Right lobe of liver (tissue), 6 donors: ENCODE measurements around the gene INSYN2B. TPM values are rescaled to one million over a fixed set of nuclear protein-coding genes. Genes with fewer than 3 reads are reported as not detected.

Experiments used
- ATAC-seq, 4 donors: fragments of 200-7000 bp; cut with Tn5 transposase; one replicate each; pipeline ENCODE4 v1.9.1; 2020; ENCODE audit warnings: mild to moderate bottlenecking in 4 of 4, moderate library complexity in 4 of 4
- DNase-seq, 3 donors: peaks; one replicate each; pipeline ENCODE4 v3.0.0-alpha.2; 2020
- H3K27ac ChIP-seq, 3 donors: fragments of 200-600 bp; one replicate each; pipeline ENCODE4 v1.8.0; 2022
- H3K27me3 ChIP-seq, 2 donors: fragments of 200-600 bp; one replicate each; pipeline ENCODE4 v1.8.0; 2022
- H3K36me3 ChIP-seq, 4 donors: fragments of 200-600 bp; sonication (generic) in 1 of 4; one replicate each; pipeline versions ENCODE4 v1.5.1 to v1.8.0; 2017 to 2022; ENCODE audit warnings: control low read depth in 1 of 4
- H3K4me1 ChIP-seq, 4 donors: fragments of 200-600 bp; sonication (generic) in 1 of 4; one replicate each; pipeline versions ENCODE4 v1.5.1 to v1.8.0; 2017 to 2022; ENCODE audit warnings: control low read depth in 1 of 4
- H3K4me3 ChIP-seq, 3 donors: fragments of 200-600 bp; one replicate each; pipeline ENCODE4 v1.8.0; 2022
- H3K9me3 ChIP-seq, 4 donors: fragments of 200-600 bp; sonication (generic) in 1 of 4; one replicate each; pipeline versions ENCODE4 v1.5.1 to v1.8.0; 2017 to 2022; ENCODE audit warnings: control low read depth in 1 of 4
- POLR2A ChIP-seq: fragments of 450-650 bp; IDR thresholded peaks from one replicate; pipeline ENCODE4 v1.6.1; 2017; ENCODE audit warnings: antibody characterized with exemption, mild to moderate bottlenecking
- WGBS: methylation state at CpG from one replicate; pipeline ENCODE4 v1.1.6; 2018; ENCODE audit warnings: low coverage, low lambda C conversion rate; ENCODE audit not compliant: insufficient coverage; ENCODE audit errors: missing lambda C conversion rate; 5-methylcytosine and 5-hydroxymethylcytosine counted together
- intact Hi-C, 2 donors: fragments of 100-400 bp; cut with DNase I; formaldehyde crosslinking; loops; one replicate each; pipeline versions ENCODE4 v1.11.2 to v1.14.1; 2022
- total RNA-seq, 6 experiments: library from RNA; depleted of rRNA in 2 of 6; stranded (reverse); fragments of >200 nt in 2 of 6; fragmentation: NEBNext Ultra II Directional in 3 of 6; extraction: Animal tissue kit (Norgen Biotek cat#: 25700) in 3 of 6; gene quantifications; one replicate each; pipeline versions ENCODE4 v1.1.0 to v1.2.4, GENCODE V29; 2016 to 2023
- TF ChIP-seq, protein P1 (sequence below), 4 donors: fragments of 200-600 bp in 3 of 4; fragments of 450-650 bp in 1 of 4; IDR thresholded peaks; one replicate each; pipeline versions ENCODE4 v1.5.1 to v1.8.0; 2016 to 2022; ENCODE audit warnings: antibody characterized with exemption in 4 of 4, mild to moderate bottlenecking in 2 of 4
- donor health status: DM: no; HTN: yes; CAD: no.
- donor health status: DM: no; HTN: no; CAD: no.
- donor health status: DM: no; HTN: no; CAD: no.
- donor health status: DM: no; HTN: yes; CAD: no.
- donor health status: DM: no; HTN: yes; CAD: no.

Gene INSYN2B
- total RNA-seq, 6 experiments from 2014 or later = 0.09 to 0.13 TPM; not detected in 4

DNA sequence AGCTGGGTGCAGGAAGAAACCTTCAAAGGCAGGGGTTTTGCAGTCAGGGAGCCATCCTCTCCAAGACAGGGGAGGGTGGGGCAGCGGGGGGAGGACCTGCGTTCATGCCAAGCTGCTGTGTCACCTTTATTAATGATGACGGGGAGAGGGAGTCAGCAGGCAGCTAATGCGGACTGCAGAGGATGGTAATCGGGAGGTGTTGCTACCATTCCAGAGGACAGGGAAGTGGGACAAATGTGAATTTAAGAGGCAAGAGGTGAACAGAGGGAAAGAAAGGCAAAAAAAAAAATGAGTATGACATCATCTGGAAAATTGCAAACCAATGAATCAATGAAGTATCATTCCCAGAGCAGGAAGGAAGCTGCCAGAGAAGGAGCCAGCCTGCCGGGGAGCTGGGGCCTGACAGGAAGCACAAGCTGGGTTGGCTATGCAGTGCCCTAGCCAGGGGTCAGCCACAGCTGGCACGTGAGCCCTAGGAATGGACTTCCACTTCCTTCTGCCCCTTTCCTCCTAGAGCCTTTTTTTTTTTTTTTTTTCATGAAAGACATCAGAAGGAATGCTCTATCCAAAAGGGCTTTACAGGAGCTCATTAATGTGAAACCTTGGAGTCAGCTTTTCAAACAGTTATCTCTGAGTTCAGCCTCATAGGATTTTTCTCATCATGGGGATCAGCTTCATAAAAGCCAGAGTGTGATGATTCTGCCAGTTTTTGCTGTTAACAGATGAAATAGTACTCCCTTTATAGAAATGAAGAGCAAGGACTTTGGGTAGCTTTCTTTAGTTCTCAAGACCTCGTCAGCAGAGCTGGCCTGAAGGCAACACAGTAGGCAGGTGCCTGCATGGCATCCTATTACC lies 9.2 kb downstream of the INSYN2B start:
- H3K36me3 ChIP-seq = no peaks in the 10 kb centered on the region
- H3K27ac ChIP-seq = no peak overlapping the region
- no peaks in the 10 kb centered on the region for H3K9me3 ChIP-seq
- intact Hi-C loops = no loop called here
- 29% methylated on average over 8 of the region's 8 CpGs for WGBS
- DNase-seq = peak; percentile 37 to 56 (median 52)
- peak; percentile 66 to 79 (median 70) for ATAC-seq
- no peaks in the 10 kb centered on the region for H3K4me1 ChIP-seq
- no peak overlapping the region for H3K4me3 ChIP-seq
- TF ChIP-seq, protein P1, sequence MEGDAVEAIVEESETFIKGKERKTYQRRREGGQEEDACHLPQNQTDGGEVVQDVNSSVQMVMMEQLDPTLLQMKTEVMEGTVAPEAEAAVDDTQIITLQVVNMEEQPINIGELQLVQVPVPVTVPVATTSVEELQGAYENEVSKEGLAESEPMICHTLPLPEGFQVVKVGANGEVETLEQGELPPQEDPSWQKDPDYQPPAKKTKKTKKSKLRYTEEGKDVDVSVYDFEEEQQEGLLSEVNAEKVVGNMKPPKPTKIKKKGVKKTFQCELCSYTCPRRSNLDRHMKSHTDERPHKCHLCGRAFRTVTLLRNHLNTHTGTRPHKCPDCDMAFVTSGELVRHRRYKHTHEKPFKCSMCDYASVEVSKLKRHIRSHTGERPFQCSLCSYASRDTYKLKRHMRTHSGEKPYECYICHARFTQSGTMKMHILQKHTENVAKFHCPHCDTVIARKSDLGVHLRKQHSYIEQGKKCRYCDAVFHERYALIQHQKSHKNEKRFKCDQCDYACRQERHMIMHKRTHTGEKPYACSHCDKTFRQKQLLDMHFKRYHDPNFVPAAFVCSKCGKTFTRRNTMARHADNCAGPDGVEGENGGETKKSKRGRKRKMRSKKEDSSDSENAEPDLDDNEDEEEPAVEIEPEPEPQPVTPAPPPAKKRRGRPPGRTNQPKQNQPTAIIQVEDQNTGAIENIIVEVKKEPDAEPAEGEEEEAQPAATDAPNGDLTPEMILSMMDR (IDR thresholded peaks at IDR 0.05) = no peak
- TF ChIP-seq POLR2A = no peak
- no peaks in the 10 kb centered on the region for H3K27me3 ChIP-seq

DNA sequence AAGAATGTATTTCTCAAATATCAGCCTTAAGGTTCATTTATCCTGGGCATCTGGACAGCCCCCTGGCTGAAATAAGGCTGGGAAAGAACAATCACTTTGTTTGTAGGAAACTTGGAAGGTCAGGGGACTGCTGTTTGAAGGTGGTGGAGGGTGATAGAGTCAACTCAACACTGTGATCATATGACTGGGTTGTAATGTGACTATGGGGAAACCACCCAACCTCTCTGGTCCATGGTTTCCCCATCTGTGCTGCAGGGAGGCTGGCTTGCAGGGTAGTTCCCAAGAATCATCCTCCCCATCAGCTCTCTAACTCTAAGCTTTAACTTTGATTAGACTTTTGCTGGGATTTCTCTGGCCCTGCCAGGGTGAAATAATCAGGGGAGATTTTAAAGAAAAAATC lies 10.0 kb downstream of the INSYN2B start:
- Histone ChIP-seq H3K27me3 (no peaks in the 10 kb centered on the region), H3K4me3 (no peak overlapping the region), H3K4me1 (no peaks in the 10 kb centered on the region), H3K9me3 (no peaks in the 10 kb centered on the region), H3K27ac (no peak overlapping the region), H3K36me3 (no peaks in the 10 kb centered on the region)
- no peak for DNase-seq
- TF ChIP-seq, protein P1 (IDR thresholded peaks at IDR 0.05) = no peak
- ATAC-seq = no peak
- intact Hi-C loops = no loop called here

DNA sequence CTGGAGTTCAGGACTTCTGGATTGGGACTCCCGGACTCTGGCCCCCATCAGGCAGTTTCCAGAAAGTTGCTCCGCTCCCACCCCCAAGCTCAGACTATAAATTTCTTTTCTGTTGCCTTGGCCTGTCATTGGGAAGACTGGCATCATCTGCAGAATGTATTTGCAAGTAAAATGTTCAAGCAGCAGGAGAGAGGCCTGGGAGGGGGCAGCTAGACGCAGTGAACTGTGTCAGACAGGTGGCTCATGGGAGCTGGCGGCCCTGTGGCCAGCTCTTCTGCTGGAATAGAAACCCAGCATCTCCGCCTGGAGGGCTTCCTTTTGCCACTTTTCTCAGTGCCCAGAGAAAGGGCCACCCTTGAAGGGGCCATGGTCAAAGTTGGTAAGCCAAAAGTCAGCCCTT lies 16.0 kb downstream of the INSYN2B start:
- Histone ChIP-seq H3K4me1 (no peaks in the 10 kb centered on the region), H3K4me3 (no peak overlapping the region), H3K27ac (no peak overlapping the region), H3K9me3 (no peaks in the 10 kb centered on the region), H3K27me3 (no peaks in the 10 kb centered on the region), H3K36me3 (no peaks in the 10 kb centered on the region)
- intact Hi-C loops = no loop called here
- ATAC-seq (no peak), DNase-seq (no peak)
- WGBS = 48% methylated on average over 4 of the region's 5 CpGs
- TF ChIP-seq, protein P1 (IDR thresholded peaks at IDR 0.05) = no peak
- no peak for TF ChIP-seq POLR2A

DNA sequence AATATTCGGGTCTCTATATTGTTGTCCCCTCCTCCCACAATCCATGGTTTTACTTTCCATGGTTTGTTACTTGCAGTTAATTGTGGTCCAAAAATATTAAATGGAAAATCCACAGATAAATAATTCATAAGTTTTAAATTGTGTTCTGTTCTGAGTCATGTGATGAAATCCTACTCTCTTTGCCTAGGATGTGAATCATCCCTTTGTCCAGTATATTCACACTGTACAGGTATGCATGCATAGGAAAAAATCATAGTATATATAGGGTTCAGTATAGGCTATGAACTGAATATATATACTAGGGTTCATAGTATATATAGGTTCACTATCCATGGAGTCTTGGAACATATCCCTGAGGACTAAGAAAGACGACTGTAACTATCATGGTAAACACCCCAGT lies 19.6 kb downstream of the INSYN2B start:
- Histone ChIP-seq H3K4me3 (no peak overlapping the region), H3K36me3 (no peaks in the 10 kb centered on the region), H3K4me1 (no peaks in the 10 kb centered on the region), H3K9me3 (no peaks in the 10 kb centered on the region), H3K27ac (no peak overlapping the region), H3K27me3 (no peaks in the 10 kb centered on the region)
- 77% methylated on average over 2 of the region's 2 CpGs for WGBS
- ATAC-seq = no peak
- no peak for DNase-seq
- TF ChIP-seq, protein P1 (IDR thresholded peaks at IDR 0.05) = no peak
- no peak for TF ChIP-seq POLR2A
- intact Hi-C loops = no loop called here
